SK-N-SH (cell line): ENCODE data around the gene CBR4. TPM values are rescaled to one million over a fixed set of nuclear protein-coding genes. Genes with fewer than 3 reads are reported as not detected.

Source experiments
- CTCF ChIA-PET: fragments of 300-600, 350-600 bp; formaldehyde crosslinking; extraction: SDS; loops from one replicate; lab custom pipeline; 2021; lab: Yijun Ruan, JAX
- POLR2A ChIA-PET: fragments of 350-600 bp; sonication (Branson Sonifier 250); formaldehyde crosslinking; extraction: SDS; loops from one replicate; lab custom pipeline; 2020; ENCODE audit warnings: antibody characterized with exemption, inconsistent platforms; lab: Yijun Ruan, JAX
- DNase-seq: peaks from one replicate; pipeline ENCODE4 v3.0.0; 2012
- H2AFZ ChIP-seq: fragments of 200-600 bp; sonication (generic); 2 replicates; pipeline ENCODE4 v1.8.1; 2016; ENCODE audit warnings: antibody characterized with exemption, mild to moderate bottlenecking, low read depth
- H3F3A ChIP-seq: fragments of 200-600 bp; sonication (generic); replicated peaks from 2 replicates; pipeline ENCODE3; 2016; ENCODE audit warnings: antibody characterized with exemption, mild to moderate bottlenecking; ENCODE audit not compliant: insufficient read depth
- H3K27ac ChIP-seq, 2 experiments: fragments of 200-500 bp in 1 of 2; fragments of 200-600 bp in 1 of 2; sonication (Bioruptor generic) in 1 of 2; sonication (generic), shearing (Covaris generic) in 1 of 2; 2 replicates each; pipeline versions ENCODE4 v1.5.1 to v1.6.1; 2014 to 2016; ENCODE audit warnings: low read depth in 2 of 2, inconsistent platforms in 1 of 2, low read length in 1 of 2, mild to moderate bottlenecking in 1 of 2, mixed read lengths in 1 of 2
- H3K27me3 ChIP-seq: fragments of 200-600 bp; sonication (generic), shearing (Covaris generic); 2 replicates; pipeline ENCODE4 v1.6.1; 2016; ENCODE audit warnings: mixed run types; ENCODE audit not compliant: insufficient read depth
- H3K36me3 ChIP-seq, 2 experiments: fragments of 200-500 bp in 1 of 2; fragments of 200-600 bp in 1 of 2; sonication (Bioruptor generic) in 1 of 2; sonication (generic) in 1 of 2; replicated peaks in 1 of 2; 2 replicates each; pipeline versions ENCODE3 to v1.5.1; 2014 to 2016; ENCODE audit warnings: low read length in 1 of 2, mild to moderate bottlenecking in 1 of 2; ENCODE audit not compliant: insufficient read depth in 2 of 2, control insufficient read depth in 1 of 2
- H3K4me1 ChIP-seq, 2 experiments: fragments of 200-500 bp in 1 of 2; fragments of 200-600 bp in 1 of 2; sonication (Bioruptor generic) in 1 of 2; sonication (generic), shearing (Covaris generic) in 1 of 2; 2 replicates each; pipeline versions ENCODE4 v1.5.1 to v1.6.1; 2014 to 2016; ENCODE audit warnings: low read depth in 1 of 2, low read length in 1 of 2, mixed run types in 1 of 2; ENCODE audit not compliant: insufficient read depth in 2 of 2, control insufficient read depth in 1 of 2
- H3K4me2 ChIP-seq: fragments of 200-600 bp; sonication (generic), shearing (Covaris generic); 2 replicates; pipeline ENCODE4 v1.6.1; 2017; ENCODE audit warnings: mixed run types
- H3K4me3 ChIP-seq, 2 experiments: fragments of 200-500 bp in 1 of 2; fragments of 200-600 bp in 1 of 2; sonication (Bioruptor generic) in 1 of 2; sonication (generic), shearing (Covaris generic) in 1 of 2; 2 replicates each; pipeline versions ENCODE4 v1.5.1 to v1.8.1; 2014 to 2016; ENCODE audit warnings: low read depth in 2 of 2, inconsistent platforms in 1 of 2, low read length in 1 of 2, mild to moderate bottlenecking in 1 of 2, mixed read lengths in 1 of 2, moderate library complexity in 1 of 2
- H3K79me2 ChIP-seq: fragments of 200-600 bp; sonication (generic); 2 replicates; pipeline ENCODE4 v1.8.1; 2017; ENCODE audit warnings: mild to moderate bottlenecking; ENCODE audit not compliant: insufficient read depth
- H3K9ac ChIP-seq: fragments of 200-600 bp; sonication (generic); 2 replicates; pipeline ENCODE4 v1.6.1; 2017; ENCODE audit warnings: mixed run types
- H3K9me2 ChIP-seq: fragments of 200-600 bp; sonication (generic); 2 replicates; pipeline ENCODE4 v1.6.1; 2017; ENCODE audit warnings: mixed run types
- H3K9me3 ChIP-seq: fragments of 200-600 bp; sonication (generic); 2 replicates; pipeline ENCODE4 v1.6.1; 2017; ENCODE audit warnings: mixed run types, mild to moderate bottlenecking, moderate library complexity
- H4K20me1 ChIP-seq: fragments of 200-600 bp; sonication (generic); 2 replicates; pipeline ENCODE4 v1.6.1; 2017; ENCODE audit warnings: mild to moderate bottlenecking, mixed run types; ENCODE audit not compliant: insufficient read depth
- CTCF ChIP-seq: fragments of 200-600 bp; sonication (generic); IDR thresholded peaks from 2 replicates; pipeline ENCODE4 v1.6.1; 2017; ENCODE audit warnings: antibody characterized with exemption, mild to moderate bottlenecking, moderate library complexity
- NFIC ChIP-seq: IDR thresholded peaks from 2 replicates; pipeline ENCODE4 v1.4.0; 2012; ENCODE audit warnings: borderline replicate concordance
- RAD21 ChIP-seq: IDR thresholded peaks from 2 replicates; pipeline ENCODE4 v1.6.1; 2012; ENCODE audit warnings: mild to moderate bottlenecking, low read length
- YY1 ChIP-seq: IDR thresholded peaks from 2 replicates; pipeline ENCODE4 v1.4.0; 2012; ENCODE audit warnings: low read depth, mild to moderate bottlenecking
- WGBS: methylation state at CpG from one replicate; pipeline ENCODE4 v1.1.6; 2017; ENCODE audit warnings: low lambda C conversion rate; 5-methylcytosine and 5-hydroxymethylcytosine counted together
- polyA plus RNA-seq, 3 experiments: library from polyadenylated mRNA; depleted of rRNA; stranded (reverse); fragments of >200 nt; gene quantifications; 2 replicates each; pipeline ENCODE4 v1.2.3, GENCODE V29; 2012
- small RNA-seq, 7 experiments: library from RNA; depleted of rRNA; stranded (forward); fragments of <200 nt; gene quantifications; one replicate each; pipeline ENCODE3, GENCODE V24; 2012
- TF ChIP-seq, protein P1 (sequence below): IDR thresholded peaks from 2 replicates; pipeline ENCODE4 v1.6.1; 2012; ENCODE audit warnings: mild to moderate bottlenecking, low read depth, low read length, moderate library complexity

Gene CBR4
- polyA plus RNA-seq, 1 of the 3 experiments (the other 2 are of a cell fraction), result 2.8 TPM

- no peak overlapping the region for H2AFZ ChIP-seq
- H3K4me3 ChIP-seq, result no peak overlapping the region
Measured at GRCh38 chr4:168942985-168943384, 67.1 kb downstream of the CBR4 start.

More at GRCh38 chr4:168942985-168943384, 67.1 kb downstream of the CBR4 start:
- no peaks in the 10 kb centered on the region for H3K9me2 ChIP-seq
- CTCF ChIA-PET, result interaction anchor here (0.6 to 1.0 kb wide), 5 partner anchors 12 to 758 kb away, joined by 3 to 5 read pairs (median 3); no protein-coding TSS in a partner anchor
- no peaks in the 10 kb centered on the region for H3K79me2 ChIP-seq
- no peaks in the 10 kb centered on the region for H3F3A ChIP-seq
- H4K20me1 ChIP-seq, result no peaks in the 10 kb centered on the region
- no peak overlapping the region for H3K4me2 ChIP-seq
- no peak overlapping the region for H3K27ac ChIP-seq
- no peaks in the 10 kb centered on the region for H3K27me3 ChIP-seq
- no peaks in the 10 kb centered on the region for H3K36me3 ChIP-seq
- no peak for DNase-seq
- H3K4me1 ChIP-seq, result no peaks in the 10 kb centered on the region
- POLR2A ChIA-PET, result no interaction called here
- H3K9me3 ChIP-seq, result 0 out of 2 replicates have a peak, but pooled peaks cover 6% of the 10 kb centered on the region
- TF ChIP-seq NFIC, result no peak
- TF ChIP-seq YY1, result no peak
- TF ChIP-seq, protein P1, sequence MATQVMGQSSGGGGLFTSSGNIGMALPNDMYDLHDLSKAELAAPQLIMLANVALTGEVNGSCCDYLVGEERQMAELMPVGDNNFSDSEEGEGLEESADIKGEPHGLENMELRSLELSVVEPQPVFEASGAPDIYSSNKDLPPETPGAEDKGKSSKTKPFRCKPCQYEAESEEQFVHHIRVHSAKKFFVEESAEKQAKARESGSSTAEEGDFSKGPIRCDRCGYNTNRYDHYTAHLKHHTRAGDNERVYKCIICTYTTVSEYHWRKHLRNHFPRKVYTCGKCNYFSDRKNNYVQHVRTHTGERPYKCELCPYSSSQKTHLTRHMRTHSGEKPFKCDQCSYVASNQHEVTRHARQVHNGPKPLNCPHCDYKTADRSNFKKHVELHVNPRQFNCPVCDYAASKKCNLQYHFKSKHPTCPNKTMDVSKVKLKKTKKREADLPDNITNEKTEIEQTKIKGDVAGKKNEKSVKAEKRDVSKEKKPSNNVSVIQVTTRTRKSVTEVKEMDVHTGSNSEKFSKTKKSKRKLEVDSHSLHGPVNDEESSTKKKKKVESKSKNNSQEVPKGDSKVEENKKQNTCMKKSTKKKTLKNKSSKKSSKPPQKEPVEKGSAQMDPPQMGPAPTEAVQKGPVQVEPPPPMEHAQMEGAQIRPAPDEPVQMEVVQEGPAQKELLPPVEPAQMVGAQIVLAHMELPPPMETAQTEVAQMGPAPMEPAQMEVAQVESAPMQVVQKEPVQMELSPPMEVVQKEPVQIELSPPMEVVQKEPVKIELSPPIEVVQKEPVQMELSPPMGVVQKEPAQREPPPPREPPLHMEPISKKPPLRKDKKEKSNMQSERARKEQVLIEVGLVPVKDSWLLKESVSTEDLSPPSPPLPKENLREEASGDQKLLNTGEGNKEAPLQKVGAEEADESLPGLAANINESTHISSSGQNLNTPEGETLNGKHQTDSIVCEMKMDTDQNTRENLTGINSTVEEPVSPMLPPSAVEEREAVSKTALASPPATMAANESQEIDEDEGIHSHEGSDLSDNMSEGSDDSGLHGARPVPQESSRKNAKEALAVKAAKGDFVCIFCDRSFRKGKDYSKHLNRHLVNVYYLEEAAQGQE, result no peak
- peak; percentile 59 for TF ChIP-seq CTCF
- TF ChIP-seq RAD21, result 0 out of 2 replicates have a peak, but pooled peaks have one; percentile 26
- WGBS, result 90% methylated on average over 3 of the region's 3 CpGs
- no peak overlapping the region for H3K9ac ChIP-seq

Small RNAs within 50 kb of the gene (small RNA-seq; reads per million reads assigned to genes)
- gene RNY4P17, result 0.17 to 32.7 (median 5.6) reads per million in 7 experiments
